HepG2 (cell line): ENCODE data around the gene VEGFB. TPM values are rescaled to one million over a fixed set of nuclear protein-coding genes. Genes with fewer than 3 reads are reported as not detected.

ENCODE experiments used
- ATAC-seq: fragments of 200-7000 bp; cut with Tn5 transposase; 3 replicates; pipeline ENCODE4 v1.9.1; 2020; ENCODE audit warnings: mild to moderate bottlenecking, moderate library complexity
- BruUV-seq: library from RNA; stranded (reverse); fragments of 400-500 nt; replicated peaks from 2 replicates; lab custom pipeline; 2021; lab: Mats Ljungman, UMichigan
- CTCF ChIA-PET: fragments of 300-600 bp; formaldehyde crosslinking; extraction: SDS; loops from one replicate; lab custom pipeline; 2021; ENCODE audit warnings: low total read pairs, inconsistent platforms, low intra/inter-chr PET ratio; lab: Yijun Ruan, JAX
- POLR2A ChIA-PET: fragments of 350-600 bp; sonication (Branson Sonifier 250); formaldehyde crosslinking; loops from one replicate; lab custom pipeline; 2020; ENCODE audit warnings: antibody characterized with exemption, inconsistent platforms; lab: Yijun Ruan, JAX
- DNase-seq: peaks from one replicate; pipeline ENCODE4 v3.0.0-alpha.2; 2015; ENCODE audit warnings: low spot score
- FAIRE-seq: peaks from 3 replicates; lab custom pipeline; 2011; peaks lifted over from hg19 to GRCh38; lab: Jason Lieb, UNC
- H2AFZ ChIP-seq: one replicate; pipeline ENCODE4 v1.6.1; 2011; ENCODE audit warnings: low read length, inconsistent platforms
- H3K27ac ChIP-seq: fragments of 300-600 bp; 3 replicates; pipeline ENCODE4 v1.8.0; 2011; ENCODE audit warnings: mixed run types, mild to moderate bottlenecking, mixed read lengths, low read length, inconsistent platforms; ENCODE audit not compliant: insufficient read depth; ENCODE audit errors: extremely low read length
- H3K27me3 ChIP-seq, 2 experiments: fragments of 200-600 bp in 1 of 2; 2 replicates in 1 of 2; 3 replicates in 1 of 2; pipeline versions ENCODE4 v1.6.0 to v1.8.0; 2011; ENCODE audit warnings: low read length in 2 of 2, mild to moderate bottlenecking in 2 of 2, moderate library complexity in 2 of 2, inconsistent platforms in 1 of 2; ENCODE audit not compliant: insufficient read depth in 2 of 2, control insufficient read depth in 1 of 2
- H3K36me3 ChIP-seq, 2 experiments: fragments of 200-600 bp in 1 of 2; replicated peaks in 1 of 2; 2 replicates in 1 of 2; 3 replicates in 1 of 2; pipeline versions ENCODE4 v1.5.1 to v1.8.0; 2011; ENCODE audit warnings: low read length in 2 of 2, inconsistent platforms in 1 of 2; ENCODE audit not compliant: insufficient read depth in 2 of 2, control insufficient read depth in 1 of 2
- H3K4me1 ChIP-seq: 2 replicates; pipeline ENCODE4 v1.5.1; 2012; ENCODE audit warnings: low read length, inconsistent platforms; ENCODE audit not compliant: insufficient read depth
- H3K4me2 ChIP-seq: 2 replicates; pipeline ENCODE4 v1.6.0; 2011; ENCODE audit warnings: low read depth, low read length, inconsistent platforms
- H3K4me3 ChIP-seq, 3 experiments: fragments of 200-600 bp in 1 of 3; sonication (generic), shearing (Covaris generic) in 1 of 3; replicated peaks in 1 of 3; 2 replicates each; pipeline ENCODE4 v1.5.1; 2011 to 2016; ENCODE audit warnings: low read length in 3 of 3, inconsistent platforms in 2 of 3, low read depth in 2 of 3, mild to moderate bottlenecking in 2 of 3, control low read depth in 1 of 3, mixed read lengths in 1 of 3; ENCODE audit not compliant: insufficient read depth in 1 of 3
- H3K79me2 ChIP-seq: one replicate; pipeline ENCODE4 v1.6.1; 2011; ENCODE audit warnings: low read length, inconsistent platforms; ENCODE audit not compliant: insufficient read depth
- H3K9ac ChIP-seq: 2 replicates; pipeline ENCODE4 v1.6.0; 2011; ENCODE audit warnings: mild to moderate bottlenecking, low read depth, low read length, inconsistent platforms; ENCODE audit not compliant: insufficient read depth
- H3K9me3 ChIP-seq: 2 replicates; pipeline ENCODE4 v1.5.1; 2012; ENCODE audit warnings: mild to moderate bottlenecking, low read length
- H4K20me1 ChIP-seq: 2 replicates; pipeline ENCODE4 v1.6.0; 2011; ENCODE audit warnings: inconsistent platforms, mild to moderate bottlenecking, low read length, moderate library complexity; ENCODE audit not compliant: insufficient read depth
- GFI1 ChIP-seq: sonication (generic); formaldehyde crosslinking; IDR thresholded peaks from 2 replicates; pipeline ENCODE4 v1.5.0; 2020; ENCODE audit warnings: missing genetic modification reagents, mild to moderate bottlenecking, borderline replicate concordance
- HOXA9 ChIP-seq: sonication (generic); formaldehyde crosslinking; IDR thresholded peaks from 2 replicates; pipeline ENCODE4 v1.8.1; 2022; ENCODE audit warnings: missing genetic modification reagents, mild to moderate bottlenecking, moderate library complexity, borderline replicate concordance
- JUND ChIP-seq: sonication (generic); formaldehyde crosslinking; IDR thresholded peaks from 2 replicates; pipeline ENCODE4 v1.8.0; 2022; ENCODE audit warnings: mild to moderate bottlenecking, missing genetic modification reagents
- KAT8 ChIP-seq: IDR thresholded peaks from 2 replicates; pipeline ENCODE4 v1.6.1; 2016; ENCODE audit warnings: missing genetic modification reagents, missing compliant biosample characterization
- KLF12 ChIP-seq: sonication (generic); formaldehyde crosslinking; IDR thresholded peaks from 2 replicates; pipeline ENCODE4 v1.4.0; 2020; ENCODE audit warnings: missing genetic modification reagents, borderline replicate concordance
- KMT2B ChIP-seq: IDR thresholded peaks from 2 replicates; pipeline ENCODE4 v1.6.1; 2016; ENCODE audit warnings: missing genetic modification reagents, missing compliant biosample characterization
- PAWR ChIP-seq: sonication (generic); formaldehyde crosslinking; IDR thresholded peaks from 2 replicates; pipeline ENCODE4 v1.4.0; 2020; ENCODE audit warnings: missing genetic modification reagents, mild to moderate bottlenecking, borderline replicate concordance
- REXO4 ChIP-seq: sonication (generic); formaldehyde crosslinking; IDR thresholded peaks from 2 replicates; pipeline ENCODE4 v1.8.0; 2022; ENCODE audit warnings: missing genetic modification reagents, mild to moderate bottlenecking, borderline replicate concordance
- SP5 ChIP-seq: IDR thresholded peaks from 2 replicates; pipeline ENCODE4 v1.6.1; 2016; ENCODE audit warnings: low read depth, borderline replicate concordance
- TAF15 ChIP-seq: fragments of 200-400 bp; formaldehyde crosslinking; IDR thresholded peaks from one replicate; pipeline ENCODE4 v1.6.1; 2018; ENCODE audit warnings: mild to moderate bottlenecking, low read depth, low read length; ENCODE audit not compliant: poor library complexity, severe bottlenecking
- ZFP82 ChIP-seq: sonication (generic); formaldehyde crosslinking; IDR thresholded peaks from 2 replicates; pipeline ENCODE4 v1.5.1; 2020; ENCODE audit warnings: mild to moderate bottlenecking, missing genetic modification reagents, borderline replicate concordance
- ZMYM2 ChIP-seq: sonication (generic); formaldehyde crosslinking; IDR thresholded peaks from 2 replicates; pipeline ENCODE4 v1.8.0; 2022; ENCODE audit warnings: mild to moderate bottlenecking, missing genetic modification reagents
- ZNF20 ChIP-seq: sonication (generic); formaldehyde crosslinking; IDR thresholded peaks from 2 replicates; pipeline ENCODE4 v1.4.0; 2020; ENCODE audit warnings: mild to moderate bottlenecking, moderate library complexity, missing genetic modification reagents
- ZNF510 ChIP-seq: sonication (generic); formaldehyde crosslinking; IDR thresholded peaks from 2 replicates; pipeline ENCODE4 v1.4.0; 2020; ENCODE audit warnings: low read depth, mild to moderate bottlenecking, missing genetic modification reagents
- ZNF547 ChIP-seq: sonication (generic); formaldehyde crosslinking; IDR thresholded peaks from 2 replicates; pipeline ENCODE4 v1.5.1; 2020; ENCODE audit warnings: mild to moderate bottlenecking, missing genetic modification reagents
- ZNF572 ChIP-seq: sonication (generic); formaldehyde crosslinking; IDR thresholded peaks from 2 replicates; pipeline ENCODE4 v1.5.1; 2020; ENCODE audit warnings: mild to moderate bottlenecking, missing genetic modification reagents
- ZNF660 ChIP-seq: sonication (generic); formaldehyde crosslinking; IDR thresholded peaks from 2 replicates; pipeline ENCODE4 v1.5.1; 2020; ENCODE audit warnings: mild to moderate bottlenecking, low read depth, missing genetic modification reagents, borderline replicate concordance
- WGBS: methylation state at CpG from one replicate; pipeline ENCODE4 v1.1.6; 2017; ENCODE audit warnings: low lambda C conversion rate; 5-methylcytosine and 5-hydroxymethylcytosine counted together
- in situ Hi-C: cut with HindIII; loops from 2 replicates; pipeline ENCODE4 v1.10.0; 2017; ENCODE audit warnings: low pct_unique_long_range_greater_than_20kb; ENCODE audit not compliant: extremely low pct_ligation_motif_present
- intact Hi-C: fragments of 100-400 bp; cut with micrococcal nuclease; formaldehyde crosslinking; loops from one replicate; pipeline ENCODE4 v1.10.0; 2022; ENCODE audit not compliant: unreplicated experiment
- polyA plus RNA-seq, 8 experiments: library from polyadenylated mRNA; depleted of rRNA in 3 of 8; stranded (reverse) in 7 of 8; unstranded in 1 of 8; fragments of >200 nt; fragmentation: Illumina TruSeq in 4 of 8; extraction: Trizol in 4 of 8; gene quantifications; 2 replicates each; pipeline versions ENCODE4 v1.2.1 to v1.2.3, GENCODE V29; 2011 to 2016; ENCODE audit warnings: low read depth in 4 of 8, missing spikeins in 1 of 8, mixed read lengths in 1 of 8; ENCODE audit not compliant: insufficient read depth in 1 of 8
- total RNA-seq, 5 experiments: library from RNA; depleted of rRNA; stranded (reverse); fragments of >200 nt; fragmentation: Illumina TruSeq; extraction: Trizol; gene quantifications; 2 replicates each; pipeline ENCODE4 v1.2.3, GENCODE V29; 2016; ENCODE audit warnings: low read depth in 1 of 5
- TF ChIP-seq, protein P1 (sequence below): sonication (generic); formaldehyde crosslinking; conservative IDR thresholded peaks from 2 replicates; pipeline ENCODE4 v1.4.0; 2020; ENCODE audit warnings: mild to moderate bottlenecking, missing genetic modification reagents, moderate library complexity
- TF ChIP-seq, protein P2 (sequence below): sonication (generic); formaldehyde crosslinking; IDR thresholded peaks from 2 replicates; pipeline ENCODE4 v1.8.0; 2022; ENCODE audit warnings: missing genetic modification reagents, mild to moderate bottlenecking, moderate library complexity, borderline replicate concordance

Gene VEGFB
- total and polyA plus RNA-seq, 2 of the 13 experiments (the other 11 are each of a cell fraction or from before 2014, with no cell fraction given): 9.0 to 11.3 TPM

DNA sequence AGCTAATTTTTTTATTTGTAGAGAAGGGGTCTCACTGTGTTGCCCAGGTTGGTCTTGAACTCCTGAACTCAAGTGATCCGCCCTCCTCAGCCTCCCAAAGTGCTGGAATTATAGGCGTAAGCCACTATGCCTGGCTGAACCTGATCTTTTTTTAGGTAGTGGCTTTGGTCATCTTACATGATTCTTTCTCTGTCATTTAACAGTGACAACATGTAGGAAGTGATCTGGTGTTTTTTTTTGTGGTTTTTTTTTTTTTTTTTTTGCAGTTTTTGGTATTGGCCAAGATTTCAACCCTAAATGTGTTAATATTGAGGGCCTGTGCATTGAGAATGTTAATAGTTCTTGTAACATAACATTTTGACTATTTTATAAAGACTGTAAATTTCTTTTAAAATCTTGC, 35.9 kb upstream of the VEGFB start:
- no peak for DNase-seq
- Histone ChIP-seq H3K36me3 (peaks cover 56 to 88% of the 10 kb centered on the region in 2 experiments), H3K9me3 (no peaks in the 10 kb centered on the region), H2AFZ (no peak overlapping the region), H4K20me1 (no peaks in the 10 kb centered on the region)
- CTCF ChIA-PET: no interaction called here
- no TSS peak for BruUV-seq
- in situ Hi-C loops: no loop called here
- no peak for ATAC-seq
- TF ChIP-seq, protein P1, sequence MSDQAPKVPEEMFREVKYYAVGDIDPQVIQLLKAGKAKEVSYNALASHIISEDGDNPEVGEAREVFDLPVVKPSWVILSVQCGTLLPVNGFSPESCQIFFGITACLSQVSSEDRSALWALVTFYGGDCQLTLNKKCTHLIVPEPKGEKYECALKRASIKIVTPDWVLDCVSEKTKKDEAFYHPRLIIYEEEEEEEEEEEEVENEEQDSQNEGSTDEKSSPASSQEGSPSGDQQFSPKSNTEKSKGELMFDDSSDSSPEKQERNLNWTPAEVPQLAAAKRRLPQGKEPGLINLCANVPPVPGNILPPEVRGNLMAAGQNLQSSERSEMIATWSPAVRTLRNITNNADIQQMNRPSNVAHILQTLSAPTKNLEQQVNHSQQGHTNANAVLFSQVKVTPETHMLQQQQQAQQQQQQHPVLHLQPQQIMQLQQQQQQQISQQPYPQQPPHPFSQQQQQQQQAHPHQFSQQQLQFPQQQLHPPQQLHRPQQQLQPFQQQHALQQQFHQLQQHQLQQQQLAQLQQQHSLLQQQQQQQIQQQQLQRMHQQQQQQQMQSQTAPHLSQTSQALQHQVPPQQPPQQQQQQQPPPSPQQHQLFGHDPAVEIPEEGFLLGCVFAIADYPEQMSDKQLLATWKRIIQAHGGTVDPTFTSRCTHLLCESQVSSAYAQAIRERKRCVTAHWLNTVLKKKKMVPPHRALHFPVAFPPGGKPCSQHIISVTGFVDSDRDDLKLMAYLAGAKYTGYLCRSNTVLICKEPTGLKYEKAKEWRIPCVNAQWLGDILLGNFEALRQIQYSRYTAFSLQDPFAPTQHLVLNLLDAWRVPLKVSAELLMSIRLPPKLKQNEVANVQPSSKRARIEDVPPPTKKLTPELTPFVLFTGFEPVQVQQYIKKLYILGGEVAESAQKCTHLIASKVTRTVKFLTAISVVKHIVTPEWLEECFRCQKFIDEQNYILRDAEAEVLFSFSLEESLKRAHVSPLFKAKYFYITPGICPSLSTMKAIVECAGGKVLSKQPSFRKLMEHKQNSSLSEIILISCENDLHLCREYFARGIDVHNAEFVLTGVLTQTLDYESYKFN (CRISPR knock-in tag): no peak
- no peak for TF ChIP-seq ZNF572 (CRISPR knock-in tag)
- no peak for TF ChIP-seq TAF15
- no peak for TF ChIP-seq KAT8 (CRISPR knock-in tag)
- no peak for TF ChIP-seq ZNF20 (CRISPR knock-in tag)
- no peak for TF ChIP-seq HOXA9 (CRISPR knock-in tag)
- TF ChIP-seq KMT2B (CRISPR knock-in tag): no peak
- TF ChIP-seq ZNF510 (CRISPR knock-in tag): no peak
- TF ChIP-seq PAWR (CRISPR knock-in tag): no peak
- no peak for TF ChIP-seq KLF12 (CRISPR knock-in tag)
- no peak for TF ChIP-seq ZFP82 (CRISPR knock-in tag)
- TF ChIP-seq JUND: no peak
- TF ChIP-seq, protein P2, sequence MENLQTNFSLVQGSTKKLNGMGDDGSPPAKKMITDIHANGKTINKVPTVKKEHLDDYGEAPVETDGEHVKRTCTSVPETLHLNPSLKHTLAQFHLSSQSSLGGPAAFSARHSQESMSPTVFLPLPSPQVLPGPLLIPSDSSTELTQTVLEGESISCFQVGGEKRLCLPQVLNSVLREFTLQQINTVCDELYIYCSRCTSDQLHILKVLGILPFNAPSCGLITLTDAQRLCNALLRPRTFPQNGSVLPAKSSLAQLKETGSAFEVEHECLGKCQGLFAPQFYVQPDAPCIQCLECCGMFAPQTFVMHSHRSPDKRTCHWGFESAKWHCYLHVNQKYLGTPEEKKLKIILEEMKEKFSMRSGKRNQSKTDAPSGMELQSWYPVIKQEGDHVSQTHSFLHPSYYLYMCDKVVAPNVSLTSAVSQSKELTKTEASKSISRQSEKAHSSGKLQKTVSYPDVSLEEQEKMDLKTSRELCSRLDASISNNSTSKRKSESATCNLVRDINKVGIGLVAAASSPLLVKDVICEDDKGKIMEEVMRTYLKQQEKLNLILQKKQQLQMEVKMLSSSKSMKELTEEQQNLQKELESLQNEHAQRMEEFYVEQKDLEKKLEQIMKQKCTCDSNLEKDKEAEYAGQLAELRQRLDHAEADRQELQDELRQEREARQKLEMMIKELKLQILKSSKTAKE (CRISPR knock-in tag): no peak
- TF ChIP-seq ZNF660 (CRISPR knock-in tag): no peak
- no peak for TF ChIP-seq GFI1 (CRISPR knock-in tag)
- no peak for TF ChIP-seq ZNF547 (CRISPR knock-in tag)
- no peak for TF ChIP-seq SP5
- TF ChIP-seq REXO4 (CRISPR knock-in tag): no peak
- TF ChIP-seq ZMYM2 (CRISPR knock-in tag): no peak
- TF ChIP-seq, all 625 proteins: peak for 0
- POLR2A ChIA-PET: interaction anchor here (1.8 kb wide), 1 partner anchor 13 kb away, joined by 6 read pairs; the partner anchor contains the start of gene STIP1
- FAIRE-seq: no peak
- no peaks in the 10 kb centered on the region for H3K27me3 ChIP-seq
- H3K4me2 ChIP-seq: no peak overlapping the region
- no peak overlapping the region for H3K4me3 ChIP-seq
- H3K27ac ChIP-seq: no peak overlapping the region
- no peak overlapping the region for H3K9ac ChIP-seq
- no peaks in the 10 kb centered on the region for H3K4me1 ChIP-seq
- peaks cover 3% of the 10 kb centered on the region for H3K79me2 ChIP-seq
- intact Hi-C loops: no loop called here
- WGBS: 94% methylated on average over 2 of the region's 2 CpGs
